ENCODE results near the gene GATD1.

Gene GATD1

GRCh38 chr11:726278-727220, 50.7 kb downstream of the GATD1 start:
- TF ChIP-seq RAD21 (IDR thresholded peaks at IDR 0.05; ENCODE audit: low read depth) (no peak), CEBPB (IDR thresholded peaks at IDR 0.05) (no peak), YY1 (IDR thresholded peaks at IDR 0.05; ENCODE audit: low read depth) (no peak), EGR1 (IDR thresholded peaks at IDR 0.05) (peak; percentile 60; the same call in 1 of the 2 replicates), MAX (IDR thresholded peaks at IDR 0.05) (peak; percentile 82), FOXM1 (IDR thresholded peaks at IDR 0.05; ENCODE audit: borderline replicate concordance, low read depth) (no peak), TAF1 (IDR thresholded peaks at IDR 0.05; ENCODE audit: low read depth) (no peak), EP300 (IDR thresholded peaks at IDR 0.05; ENCODE audit: borderline replicate concordance) (peak; percentile 49), TCF12 (IDR thresholded peaks at IDR 0.05; ENCODE audit: low read depth) (peak; percentile 60; the same call in 1 of the 2 replicates), CREB1 (IDR thresholded peaks at IDR 0.05; ENCODE audit: low read depth) (no peak), TEAD4 (IDR thresholded peaks at IDR 0.05) (no peak), ZBTB7A (IDR thresholded peaks at IDR 0.05; ENCODE audit: low read depth) (no peak), NFIC (IDR thresholded peaks at IDR 0.05) (peak; percentile 88)
- TF ChIP-seq, protein P1, sequence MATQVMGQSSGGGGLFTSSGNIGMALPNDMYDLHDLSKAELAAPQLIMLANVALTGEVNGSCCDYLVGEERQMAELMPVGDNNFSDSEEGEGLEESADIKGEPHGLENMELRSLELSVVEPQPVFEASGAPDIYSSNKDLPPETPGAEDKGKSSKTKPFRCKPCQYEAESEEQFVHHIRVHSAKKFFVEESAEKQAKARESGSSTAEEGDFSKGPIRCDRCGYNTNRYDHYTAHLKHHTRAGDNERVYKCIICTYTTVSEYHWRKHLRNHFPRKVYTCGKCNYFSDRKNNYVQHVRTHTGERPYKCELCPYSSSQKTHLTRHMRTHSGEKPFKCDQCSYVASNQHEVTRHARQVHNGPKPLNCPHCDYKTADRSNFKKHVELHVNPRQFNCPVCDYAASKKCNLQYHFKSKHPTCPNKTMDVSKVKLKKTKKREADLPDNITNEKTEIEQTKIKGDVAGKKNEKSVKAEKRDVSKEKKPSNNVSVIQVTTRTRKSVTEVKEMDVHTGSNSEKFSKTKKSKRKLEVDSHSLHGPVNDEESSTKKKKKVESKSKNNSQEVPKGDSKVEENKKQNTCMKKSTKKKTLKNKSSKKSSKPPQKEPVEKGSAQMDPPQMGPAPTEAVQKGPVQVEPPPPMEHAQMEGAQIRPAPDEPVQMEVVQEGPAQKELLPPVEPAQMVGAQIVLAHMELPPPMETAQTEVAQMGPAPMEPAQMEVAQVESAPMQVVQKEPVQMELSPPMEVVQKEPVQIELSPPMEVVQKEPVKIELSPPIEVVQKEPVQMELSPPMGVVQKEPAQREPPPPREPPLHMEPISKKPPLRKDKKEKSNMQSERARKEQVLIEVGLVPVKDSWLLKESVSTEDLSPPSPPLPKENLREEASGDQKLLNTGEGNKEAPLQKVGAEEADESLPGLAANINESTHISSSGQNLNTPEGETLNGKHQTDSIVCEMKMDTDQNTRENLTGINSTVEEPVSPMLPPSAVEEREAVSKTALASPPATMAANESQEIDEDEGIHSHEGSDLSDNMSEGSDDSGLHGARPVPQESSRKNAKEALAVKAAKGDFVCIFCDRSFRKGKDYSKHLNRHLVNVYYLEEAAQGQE (IDR thresholded peaks at IDR 0.05; ENCODE audit: low read depth) = no peak
- TF ChIP-seq, protein P2, sequence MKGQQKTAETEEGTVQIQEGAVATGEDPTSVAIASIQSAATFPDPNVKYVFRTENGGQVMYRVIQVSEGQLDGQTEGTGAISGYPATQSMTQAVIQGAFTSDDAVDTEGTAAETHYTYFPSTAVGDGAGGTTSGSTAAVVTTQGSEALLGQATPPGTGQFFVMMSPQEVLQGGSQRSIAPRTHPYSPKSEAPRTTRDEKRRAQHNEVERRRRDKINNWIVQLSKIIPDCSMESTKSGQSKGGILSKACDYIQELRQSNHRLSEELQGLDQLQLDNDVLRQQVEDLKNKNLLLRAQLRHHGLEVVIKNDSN (IDR thresholded peaks at IDR 0.05) = no peak

DNA sequence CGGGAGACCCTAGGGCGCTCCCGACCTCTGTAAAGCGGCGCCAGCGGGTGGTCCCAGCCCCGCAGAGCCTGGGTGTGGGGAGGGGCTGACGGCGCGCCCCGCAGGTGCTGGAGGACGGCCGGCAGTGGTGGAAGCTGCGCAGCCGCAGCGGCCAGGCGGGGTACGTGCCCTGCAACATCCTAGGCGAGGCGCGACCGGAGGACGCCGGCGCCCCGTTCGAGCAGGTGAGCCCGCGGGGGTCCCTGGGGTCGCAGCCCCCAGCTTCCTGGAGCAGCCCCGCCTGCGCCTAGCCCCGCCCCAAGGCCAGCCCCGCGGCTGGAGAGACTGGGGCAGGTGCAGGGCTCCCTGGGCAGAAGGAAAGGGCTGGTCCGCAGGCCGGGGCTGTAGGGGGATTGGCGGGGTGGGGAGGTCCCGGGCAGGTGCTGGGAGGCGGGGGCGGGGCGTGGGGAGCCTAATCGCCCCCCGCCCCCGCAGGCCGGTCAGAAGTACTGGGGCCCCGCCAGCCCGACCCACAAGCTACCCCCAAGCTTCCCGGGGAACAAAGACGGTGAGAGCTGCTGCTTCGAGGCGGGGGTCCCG, 51.6 kb downstream of the GATD1 start:
- TF ChIP-seq EGR1 (IDR thresholded peaks at IDR 0.05) = no peak
- TF ChIP-seq ZBTB7A (IDR thresholded peaks at IDR 0.05; ENCODE audit: low read depth) = peak; percentile 88
- TF ChIP-seq, protein P1 (IDR thresholded peaks at IDR 0.05; ENCODE audit: low read depth) = no peak
- TF ChIP-seq TAF1 (IDR thresholded peaks at IDR 0.05; ENCODE audit: low read depth) = no peak
- TF ChIP-seq YY1 (IDR thresholded peaks at IDR 0.05; ENCODE audit: low read depth) = no peak
- no peak for TF ChIP-seq TCF12 (IDR thresholded peaks at IDR 0.05; ENCODE audit: low read depth)

- no peak for TF ChIP-seq TEAD4 (IDR thresholded peaks at IDR 0.05)
- no peak for TF ChIP-seq EP300 (IDR thresholded peaks at IDR 0.05; ENCODE audit: borderline replicate concordance)
- TF ChIP-seq NFIC (IDR thresholded peaks at IDR 0.05) = no peak
Measured at GRCh38 chr11:724778-725386, 52.4 kb downstream of the GATD1 start.

DNA sequence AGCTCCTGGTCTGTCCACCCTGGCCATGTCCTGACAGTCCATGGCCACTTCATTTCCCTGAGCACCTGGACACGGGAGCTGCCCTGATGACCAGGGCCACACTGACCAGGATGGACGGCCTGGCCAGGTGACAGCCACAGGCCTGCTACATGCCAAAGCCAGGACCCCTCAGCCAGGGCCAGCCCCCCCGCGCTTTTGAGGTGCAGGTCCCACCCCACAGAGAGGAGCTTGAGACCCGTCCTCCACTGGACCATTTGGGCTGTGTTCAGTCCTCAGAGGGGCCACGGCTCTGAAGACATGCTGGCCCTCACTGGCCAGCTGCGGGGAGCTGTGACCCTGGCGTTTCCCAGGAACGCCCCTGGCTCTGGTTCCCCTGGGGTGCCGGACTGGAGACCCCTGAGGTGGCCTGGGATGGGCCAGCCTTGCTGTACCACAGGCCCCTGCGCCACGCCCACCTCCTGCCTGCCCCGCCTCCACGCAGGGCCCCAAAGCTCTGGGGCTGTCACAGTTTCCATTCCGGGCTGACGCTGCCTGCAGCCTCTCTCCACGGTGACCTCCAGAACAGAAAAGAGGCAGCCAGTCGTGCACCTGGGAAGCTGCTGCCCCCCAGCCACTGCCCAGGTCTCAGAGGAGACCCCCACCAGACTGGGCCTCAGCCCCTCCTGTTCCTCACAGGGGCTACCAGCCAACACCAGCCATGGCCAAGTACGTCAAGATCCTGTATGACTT, 53.1 kb downstream of the GATD1 start:
- no peak for TF ChIP-seq NFIC (IDR thresholded peaks at IDR 0.05)
- TF ChIP-seq TEAD4 (IDR thresholded peaks at IDR 0.05) = no peak
- TF ChIP-seq, protein P2 (IDR thresholded peaks at IDR 0.05) = no peak
- TF ChIP-seq TAF1 (IDR thresholded peaks at IDR 0.05; ENCODE audit: low read depth) = no peak
- TF ChIP-seq RAD21 (IDR thresholded peaks at IDR 0.05; ENCODE audit: low read depth) = no peak
- TF ChIP-seq YY1 (IDR thresholded peaks at IDR 0.05; ENCODE audit: low read depth) = no peak
- TF ChIP-seq CREB1 (IDR thresholded peaks at IDR 0.05; ENCODE audit: low read depth) = no peak
- TF ChIP-seq EGR1 (IDR thresholded peaks at IDR 0.05) = no peak
- TF ChIP-seq FOXM1 (IDR thresholded peaks at IDR 0.05; ENCODE audit: borderline replicate concordance, low read depth) = no peak
- TF ChIP-seq TCF12 (IDR thresholded peaks at IDR 0.05; ENCODE audit: low read depth) = no peak
